Neutrophil (primary cell): ENCODE data around the gene OAS1.
A peak's percentile ranks its signal among the peaks of the same experiment; 100 is the strongest.

Experiments used
- H3K27ac ChIP-seq: fragments of 200-600 bp; sonication (generic); 2 replicates; pipeline ENCODE4 v1.5.1; 2016; ENCODE audit warnings: mild to moderate bottlenecking, moderate library complexity
- H3K27me3 ChIP-seq: fragments of 200-600 bp; sonication (generic); 2 replicates; pipeline ENCODE4 v1.6.0; 2016; ENCODE audit warnings: mild to moderate bottlenecking
- H3K36me3 ChIP-seq: fragments of 200-600 bp; sonication (generic); 2 replicates; pipeline ENCODE4 v1.5.1; 2017
- H3K4me1 ChIP-seq, 2 experiments: fragments of 200-600 bp in 1 of 2; sonication (generic) in 1 of 2; 1 replicate in 1 of 2; 2 replicates in 1 of 2; pipeline versions ENCODE4 v1.5.1 to v1.6.1; 2013 to 2016; ENCODE audit warnings: low read depth in 1 of 2, low read length in 1 of 2, mild to moderate bottlenecking in 1 of 2, moderate library complexity in 1 of 2; ENCODE audit not compliant: control insufficient read depth in 1 of 2, insufficient read depth in 1 of 2
- H3K4me3 ChIP-seq, 2 experiments: fragments of 200-600 bp in 1 of 2; sonication (generic) in 1 of 2; 1 replicate in 1 of 2; 2 replicates in 1 of 2; pipeline ENCODE4 v1.5.1; 2013 to 2016; ENCODE audit warnings: low read depth in 1 of 2, low read length in 1 of 2, mild to moderate bottlenecking in 1 of 2, moderate library complexity in 1 of 2
- H3K9me3 ChIP-seq: fragments of 200-600 bp; sonication (generic); 2 replicates; pipeline ENCODE4 v1.5.1; 2016
- TF ChIP-seq, protein P1 (sequence below): fragments of 200-600 bp; sonication (generic); IDR thresholded peaks from 2 replicates; pipeline ENCODE4 v1.5.1; 2016; ENCODE audit warnings: antibody characterized with exemption

OAS1 gene

DNA sequence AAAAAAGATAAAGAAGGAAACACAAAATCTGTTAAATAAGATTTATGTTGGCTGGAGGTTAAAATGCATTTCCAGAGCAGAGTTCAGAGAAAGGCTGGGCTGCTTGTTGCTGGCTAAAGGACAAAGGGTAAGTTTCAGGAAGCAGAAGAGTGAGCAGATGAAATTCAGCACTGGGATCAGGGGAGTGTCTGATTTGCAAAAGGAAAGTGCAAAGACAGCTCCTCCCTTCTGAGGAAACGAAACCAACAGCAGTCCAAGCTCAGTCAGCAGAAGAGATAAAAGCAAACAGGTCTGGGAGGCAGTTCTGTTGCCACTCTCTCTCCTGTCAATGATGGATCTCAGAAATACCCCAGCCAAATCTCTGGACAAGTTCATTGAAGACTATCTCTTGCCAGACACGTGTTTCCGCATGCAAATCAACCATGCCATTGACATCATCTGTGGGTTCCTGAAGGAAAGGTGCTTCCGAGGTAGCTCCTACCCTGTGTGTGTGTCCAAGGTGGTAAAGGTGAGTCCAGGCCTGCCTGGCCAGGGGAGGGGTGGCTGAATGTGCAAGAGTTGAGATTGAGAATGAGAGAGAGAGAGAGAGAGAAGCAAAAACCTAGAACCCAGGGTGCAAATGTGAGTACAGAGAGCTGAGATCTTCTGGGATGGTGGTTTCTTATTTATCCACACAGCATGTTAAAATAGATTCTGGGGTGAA is at the start of gene OAS1:
Gene OAS1 (plus strand): TSS at position 251 of the 703 bp plus-strand sequence. CDS start 78 bp downstream, at position 329.
- H3K36me3 ChIP-seq = no peaks in the 10 kb centered on the region
- H3K4me3 ChIP-seq = peak within 1 kb of the TSS; percentile 8 to 39
- no peaks in the 10 kb centered on the region for H3K27me3 ChIP-seq
- peak within 1 kb of the TSS; percentile 34 for H3K27ac ChIP-seq
- no peaks in the 10 kb centered on the region for H3K9me3 ChIP-seq
- H3K4me1 ChIP-seq = peaks cover 5 to 21% of the 10 kb centered on the region in 2 experiments
- TF ChIP-seq, protein P1, sequence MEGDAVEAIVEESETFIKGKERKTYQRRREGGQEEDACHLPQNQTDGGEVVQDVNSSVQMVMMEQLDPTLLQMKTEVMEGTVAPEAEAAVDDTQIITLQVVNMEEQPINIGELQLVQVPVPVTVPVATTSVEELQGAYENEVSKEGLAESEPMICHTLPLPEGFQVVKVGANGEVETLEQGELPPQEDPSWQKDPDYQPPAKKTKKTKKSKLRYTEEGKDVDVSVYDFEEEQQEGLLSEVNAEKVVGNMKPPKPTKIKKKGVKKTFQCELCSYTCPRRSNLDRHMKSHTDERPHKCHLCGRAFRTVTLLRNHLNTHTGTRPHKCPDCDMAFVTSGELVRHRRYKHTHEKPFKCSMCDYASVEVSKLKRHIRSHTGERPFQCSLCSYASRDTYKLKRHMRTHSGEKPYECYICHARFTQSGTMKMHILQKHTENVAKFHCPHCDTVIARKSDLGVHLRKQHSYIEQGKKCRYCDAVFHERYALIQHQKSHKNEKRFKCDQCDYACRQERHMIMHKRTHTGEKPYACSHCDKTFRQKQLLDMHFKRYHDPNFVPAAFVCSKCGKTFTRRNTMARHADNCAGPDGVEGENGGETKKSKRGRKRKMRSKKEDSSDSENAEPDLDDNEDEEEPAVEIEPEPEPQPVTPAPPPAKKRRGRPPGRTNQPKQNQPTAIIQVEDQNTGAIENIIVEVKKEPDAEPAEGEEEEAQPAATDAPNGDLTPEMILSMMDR = no peak

DNA sequence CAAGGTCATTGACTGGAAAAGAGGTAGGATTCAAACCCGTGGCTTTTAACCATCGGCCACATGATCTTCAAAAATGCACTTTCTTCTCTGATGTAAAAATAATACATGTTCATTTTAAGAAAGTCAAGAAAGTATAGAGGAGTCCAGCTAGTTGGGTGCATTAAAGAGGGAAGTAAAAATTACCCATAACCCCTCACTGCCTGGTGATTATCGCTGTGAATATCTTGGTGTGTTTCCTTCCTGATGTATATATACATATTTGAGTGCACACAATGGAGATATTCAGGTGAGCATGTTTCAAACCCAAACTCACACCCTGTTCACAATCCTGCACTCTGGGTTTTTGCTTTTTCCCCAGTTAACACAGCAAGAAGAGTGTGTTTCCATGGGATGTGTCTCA is 47.5 kb upstream of the OAS1 start:
- no peak overlapping the region for H3K4me3 ChIP-seq
- H3K27me3 ChIP-seq = peaks cover 16% of the 10 kb centered on the region
- no peaks in the 10 kb centered on the region for H3K36me3 ChIP-seq
- no peak overlapping the region for H3K27ac ChIP-seq
- H3K4me1 ChIP-seq = no peaks in the 10 kb centered on the region
- H3K9me3 ChIP-seq = no peaks in the 10 kb centered on the region
- TF ChIP-seq, protein P1 = no peak

DNA sequence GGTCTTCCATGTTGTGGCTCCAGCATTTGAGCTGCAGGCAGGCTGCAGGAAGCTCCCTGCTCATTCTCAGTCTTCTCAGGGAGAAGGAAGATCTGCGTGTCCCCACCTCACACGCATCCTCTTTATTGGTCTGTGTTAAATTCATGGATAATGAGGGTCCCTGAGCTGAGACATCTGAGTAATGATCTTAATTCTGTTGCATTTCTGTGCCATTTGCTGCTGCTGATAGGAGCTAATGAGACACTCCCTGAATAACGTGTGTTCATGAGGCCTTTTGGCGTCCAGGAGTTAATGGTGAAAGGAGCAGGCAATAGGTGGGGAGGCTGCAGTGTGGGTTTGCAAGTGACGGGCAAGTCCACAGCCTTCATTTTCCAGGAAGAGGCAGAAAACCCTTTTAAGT is 46.6 kb upstream of the OAS1 start:
- no peak overlapping the region for H3K27ac ChIP-seq
- H3K4me3 ChIP-seq = no peak overlapping the region
- H3K36me3 ChIP-seq = no peaks in the 10 kb centered on the region
- TF ChIP-seq, protein P1 = no peak
- peaks cover 23% of the 10 kb centered on the region for H3K27me3 ChIP-seq
- no peaks in the 10 kb centered on the region for H3K4me1 ChIP-seq
- no peaks in the 10 kb centered on the region for H3K9me3 ChIP-seq

DNA sequence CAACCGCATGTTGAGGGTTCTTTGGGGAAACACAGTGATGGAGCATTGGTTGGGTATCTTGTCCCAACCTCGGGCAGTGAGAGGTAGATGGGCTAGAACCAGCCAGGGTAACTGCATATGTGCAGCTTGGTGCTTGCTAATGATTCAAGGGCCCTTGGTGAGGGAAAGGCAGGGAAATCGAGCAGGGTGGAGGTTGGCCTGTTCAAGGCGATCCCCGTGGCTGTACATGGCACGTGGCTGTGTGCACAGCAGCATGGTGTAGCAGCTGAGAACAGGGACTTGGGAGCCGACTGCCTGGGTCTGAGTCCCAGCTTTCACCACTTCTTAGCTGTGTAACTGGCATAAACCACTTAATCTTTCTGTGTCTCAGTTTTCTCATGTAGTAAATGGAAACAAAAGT is 45.5 kb upstream of the OAS1 start:
- peaks cover 28% of the 10 kb centered on the region for H3K27me3 ChIP-seq
- no peaks in the 10 kb centered on the region for H3K9me3 ChIP-seq
- TF ChIP-seq, protein P1 = no peak
- no peaks in the 10 kb centered on the region for H3K36me3 ChIP-seq
- no peak overlapping the region for H3K4me3 ChIP-seq
- H3K27ac ChIP-seq = no peak overlapping the region
- H3K4me1 ChIP-seq = no peaks in the 10 kb centered on the region

DNA sequence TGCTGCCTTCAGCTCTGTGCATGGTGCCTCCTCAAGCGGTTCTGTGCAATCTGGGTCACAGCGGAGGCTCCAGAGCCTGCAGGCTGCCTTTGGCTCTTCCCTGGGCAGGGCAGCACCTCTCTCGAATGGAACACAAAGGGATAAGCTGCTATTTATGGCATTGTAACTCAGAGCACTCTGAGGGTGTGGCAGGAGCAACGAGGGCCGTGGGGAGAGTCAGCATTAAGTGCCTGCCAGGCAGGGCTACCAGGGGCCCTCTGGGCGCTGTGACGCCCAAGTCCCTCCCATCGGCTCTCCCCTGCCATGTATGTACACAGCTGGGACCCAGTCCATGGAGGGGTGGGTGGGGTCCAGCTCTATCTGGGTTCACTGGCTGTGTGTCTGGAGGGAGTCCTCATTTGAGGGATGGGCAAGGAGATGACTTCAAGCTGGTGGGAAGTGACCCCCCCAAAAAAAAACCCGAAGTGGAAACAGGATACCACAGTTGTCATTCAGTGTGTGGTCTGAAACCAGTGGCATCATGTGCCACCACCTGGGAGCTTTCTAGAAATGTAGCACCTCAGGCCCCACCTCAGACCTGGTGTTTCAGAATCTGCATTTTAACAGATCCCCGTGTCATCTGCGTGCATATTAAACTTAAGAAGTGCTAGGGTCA is 44.0 kb upstream of the OAS1 start:
- TF ChIP-seq, protein P1 = no peak
- H3K36me3 ChIP-seq = no peaks in the 10 kb centered on the region
- H3K4me1 ChIP-seq = no peaks in the 10 kb centered on the region
- H3K27me3 ChIP-seq = peaks cover 40% of the 10 kb centered on the region
- no peaks in the 10 kb centered on the region for H3K9me3 ChIP-seq
- H3K4me3 ChIP-seq = no peak overlapping the region
- no peak overlapping the region for H3K27ac ChIP-seq
